Measurements from ENCODE around the gene REV1.
"Not testable (repeated sequence)": the region's sequence is repeated elsewhere in the genome, so short reads cannot be mapped to it uniquely, and the experiment has no call there.

REV1 gene

GRCh38 chr2:99485824-99486223 lies 4.0 kb downstream of the REV1 start:
- no peak for DNase-seq (ENCODE audit: low spot score)

GRCh38 chr2:99485411-99485810 lies 4.4 kb downstream of the REV1 start:
- DNase-seq (ENCODE audit: low spot score) = no peak

- DNase-seq (ENCODE audit: low spot score) = no peak
Observed at GRCh38 chr2:99484205-99484604, 5.6 kb downstream of the REV1 start.

- no peak for DNase-seq (ENCODE audit: low spot score)
Observed at GRCh38 chr2:99481941-99482340, 7.9 kb downstream of the REV1 start.

GRCh38 chr2:99481527-99481926 lies 8.3 kb downstream of the REV1 start:
- DNase-seq (ENCODE audit: low spot score) = no peak

GRCh38 chr2:99480390-99480789 lies 9.4 kb downstream of the REV1 start:
- no peak for DNase-seq (ENCODE audit: low spot score)

- DNase-seq (ENCODE audit: low spot score) = no peak
Observed at GRCh38 chr2:99478632-99479031, 11.2 kb downstream of the REV1 start.

- DNase-seq (ENCODE audit: low spot score) = no peak
Observed at GRCh38 chr2:99477054-99477453, 12.8 kb downstream of the REV1 start.

- DNase-seq (ENCODE audit: low spot score) = no peak
Observed at GRCh38 chr2:99476629-99477028, 13.2 kb downstream of the REV1 start.

- not testable (repeated sequence) for DNase-seq (ENCODE audit: low spot score)
Observed at GRCh38 chr2:99475095-99475494, 14.7 kb downstream of the REV1 start.

GRCh38 chr2:99473518-99474083 lies 16.2 kb downstream of the REV1 start:
- DNase-seq (ENCODE audit: low spot score) = no peak

GRCh38 chr2:99472600-99472960 lies 17.2 kb downstream of the REV1 start:
- DNase-seq (ENCODE audit: low spot score) = no peak

- no peak for DNase-seq (ENCODE audit: low spot score)
Observed at GRCh38 chr2:99471654-99472599, 17.9 kb downstream of the REV1 start.

- no peak for DNase-seq (ENCODE audit: low spot score)
Observed at GRCh38 chr2:99470957-99471356, 18.9 kb downstream of the REV1 start.

- DNase-seq (ENCODE audit: low spot score) = not testable (repeated sequence)
Observed at GRCh38 chr2:99470459-99470858, 19.4 kb downstream of the REV1 start.

- DNase-seq (ENCODE audit: low spot score) = no peak
Observed at GRCh38 chr2:99469394-99469793, 20.4 kb downstream of the REV1 start.

- DNase-seq (ENCODE audit: low spot score) = no peak
Observed at GRCh38 chr2:99468155-99468554, 21.7 kb downstream of the REV1 start.

- no peak for DNase-seq (ENCODE audit: low spot score)
Observed at GRCh38 chr2:99467390-99467789, 22.4 kb downstream of the REV1 start.

- DNase-seq (ENCODE audit: low spot score) = no peak
Observed at GRCh38 chr2:99461828-99462483, 27.9 kb downstream of the REV1 start.

GRCh38 chr2:99458529-99458928 lies 31.3 kb downstream of the REV1 start:
- no peak for DNase-seq (ENCODE audit: low spot score)

- DNase-seq (ENCODE audit: low spot score) = no peak
Observed at GRCh38 chr2:99451686-99452085, 38.1 kb downstream of the REV1 start.

GRCh38 chr2:99451280-99451679 lies 38.5 kb downstream of the REV1 start:
- DNase-seq (ENCODE audit: low spot score) = no peak

- DNase-seq (ENCODE audit: low spot score) = no peak
Observed at GRCh38 chr2:99450199-99450598, 39.6 kb downstream of the REV1 start.
